Stimulated activated CD4-positive, alpha-beta T cell treated with anti-CD3 and anti-CD28 coated beads, TNF-alpha, amount 100 ng/mL, for 48 hours (primary cell): ENCODE data around the gene VPS29.
"Not testable (repeated sequence)": the region's sequence is repeated elsewhere in the genome, so short reads cannot be mapped to it uniquely, and the experiment has no call there.

Experiments used
- DNase-seq, 3 donors: peaks; one replicate each; pipeline ENCODE4 v3.0.0-alpha.2; 2020; ENCODE audit warnings: low read depth in 3 of 3

VPS29 gene

GRCh38 chr12:110501752-110502738 lies at the start of gene VPS29, which contains the start of gene RAD9B:
Gene VPS29 (minus strand): TSS chr12:110502111. CDS start chr12:110502051, 60 bp downstream.
Gene RAD9B (plus strand): TSS chr12:110502331. CDS start chr12:110502338, 7 bp downstream.
- DNase-seq, result peak; percentile 96 to 99 (median 98)

GRCh38 chr12:110550981-110551380 lies 49.1 kb upstream of the VPS29 start:
- DNase-seq, result no peak

GRCh38 chr12:110549716-110550115 lies 47.8 kb upstream of the VPS29 start:
- DNase-seq, result no peak

GRCh38 chr12:110548678-110549077 lies 46.8 kb upstream of the VPS29 start:
- no peak for DNase-seq

- DNase-seq, result no peak
Measured at GRCh38 chr12:110547090-110547489, 45.2 kb upstream of the VPS29 start.

GRCh38 chr12:110546339-110546738 lies 44.4 kb upstream of the VPS29 start:
- DNase-seq, result no peak

- DNase-seq, result no peak
Measured at GRCh38 chr12:110545812-110546211, 43.9 kb upstream of the VPS29 start.

- not testable (repeated sequence) for DNase-seq
Measured at GRCh38 chr12:110545259-110545658, 43.3 kb upstream of the VPS29 start.

- no peak for DNase-seq
Measured at GRCh38 chr12:110543965-110544364, 42.1 kb upstream of the VPS29 start.

- DNase-seq, result no peak
Measured at GRCh38 chr12:110543252-110543959, 41.5 kb upstream of the VPS29 start.

GRCh38 chr12:110540048-110540447 lies 38.1 kb upstream of the VPS29 start:
- DNase-seq, result no peak

- no peak for DNase-seq
Measured at GRCh38 chr12:110538869-110539622, 37.1 kb upstream of the VPS29 start.

- DNase-seq, result no peak
Measured at GRCh38 chr12:110537605-110538409, 35.9 kb upstream of the VPS29 start.

GRCh38 chr12:110536834-110537604 lies 35.1 kb upstream of the VPS29 start:
- DNase-seq, result no peak

- DNase-seq, result no peak
Measured at GRCh38 chr12:110534811-110535210, 32.9 kb upstream of the VPS29 start.

GRCh38 chr12:110533607-110534006 lies 31.7 kb upstream of the VPS29 start:
- DNase-seq, result no peak

GRCh38 chr12:110532644-110533043 lies 30.7 kb upstream of the VPS29 start:
- no peak for DNase-seq

GRCh38 chr12:110531741-110532333 lies 29.9 kb upstream of the VPS29 start:
- DNase-seq, result no peak

- no peak for DNase-seq
Measured at GRCh38 chr12:110530511-110530910, 28.6 kb upstream of the VPS29 start.
